Measurements from ENCODE around the gene AFF2. TPM values are rescaled to one million over a fixed set of nuclear protein-coding genes. Genes with fewer than 3 reads are reported as not detected.

Gene AFF2
- total and polyA plus RNA-seq, 10 donors: 0.04 to 26.6 (median 8.7) TPM

- Histone ChIP-seq H3K4me1 (no peaks in the 10 kb centered on the region), H3K9me3 (no peaks in the 10 kb centered on the region), H3K27me3 (replicated peaks in 1 of 7) (no peaks in the 10 kb centered on the region), H3K4me3 (no peak overlapping the region), H3K36me3 (no peaks in the 10 kb centered on the region), H3K27ac (no peak overlapping the region)
- no peak for DNase-seq
- intact Hi-C loops (cut with DNase I; ENCODE audit: low total_unique reads): no loop called here
- 66 to 100% (median 81%) methylated on average over 1 of the region's 1 CpG for WGBS, 5 donors
- no peak for TF ChIP-seq POLR2AphosphoS5 (IDR thresholded peaks at IDR 0.05)
Observed at GRCh38 chrX:148813422-148813821, 313.0 kb downstream of the AFF2 start.

- Histone ChIP-seq H3K27me3 (replicated peaks in 1 of 7) (no peaks in the 10 kb centered on the region), H3K27ac (no peak overlapping the region), H3K4me3 (no peak overlapping the region), H3K36me3 (no peaks in the 10 kb centered on the region), H3K4me1 (no peaks in the 10 kb centered on the region), H3K9me3 (no peaks in the 10 kb centered on the region)
- intact Hi-C loops (cut with DNase I; ENCODE audit: low total_unique reads): no loop called here
- 79 to 96% (median 87%) methylated on average over 4 of the region's 4 CpGs for WGBS, 5 donors
- no peak for TF ChIP-seq POLR2AphosphoS5 (IDR thresholded peaks at IDR 0.05)
- TF ChIP-seq POLR2A (IDR thresholded peaks at IDR 0.05): no peak
- TF ChIP-seq CTCF (IDR thresholded peaks at IDR 0.05 in 8 of 11, conservative IDR thresholded peaks at IDR 0.05 in 3 of 11): no peak
- no peak for DNase-seq
Observed at GRCh38 chrX:148813967-148814366, 313.6 kb downstream of the AFF2 start.

DNA sequence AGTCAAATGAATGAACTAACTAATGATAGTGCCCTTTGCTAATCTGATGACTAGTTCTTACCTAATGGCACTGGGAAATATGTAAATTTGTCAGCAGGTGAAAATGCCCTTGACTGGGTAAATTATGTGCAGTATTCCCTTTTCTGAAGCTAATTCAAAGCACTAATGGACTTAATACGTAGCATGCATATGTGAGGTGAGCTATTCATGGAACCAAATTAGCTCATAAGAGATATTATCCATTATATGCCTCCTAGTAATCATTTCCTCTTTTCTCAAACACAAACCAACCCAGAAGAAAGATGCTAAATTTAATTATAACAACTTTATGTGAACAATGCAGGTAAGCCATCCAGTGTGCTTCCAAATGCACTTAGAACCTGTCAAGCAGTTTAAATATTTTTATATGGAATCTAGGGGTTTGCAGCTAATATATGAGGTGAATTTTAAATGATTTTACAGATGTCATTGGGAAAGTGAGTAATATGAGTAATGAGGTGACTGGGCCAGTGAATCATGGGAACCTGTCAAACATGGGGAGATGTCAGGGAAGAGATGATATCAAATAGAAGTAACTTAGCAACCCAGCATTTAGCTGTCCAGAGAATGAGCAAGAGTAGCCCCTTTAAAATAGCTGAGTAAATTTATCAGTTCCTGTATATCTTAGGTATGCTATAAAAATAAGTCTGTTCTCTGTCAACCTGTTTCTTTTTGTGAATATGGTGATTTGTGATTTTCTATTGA is 315.0 kb downstream of the AFF2 start:
- H3K9me3 ChIP-seq: no peaks in the 10 kb centered on the region
- H3K27ac ChIP-seq: no peak overlapping the region
- no peak for TF ChIP-seq POLR2A (IDR thresholded peaks at IDR 0.05)
- no peak for TF ChIP-seq CTCF (IDR thresholded peaks at IDR 0.05 in 8 of 11, conservative IDR thresholded peaks at IDR 0.05 in 3 of 11)
- TF ChIP-seq POLR2AphosphoS5 (IDR thresholded peaks at IDR 0.05): no peak
- 51 to 91% (median 74%) methylated on average over 1 of the region's 1 CpG for WGBS, 5 donors
- intact Hi-C loops (cut with DNase I; ENCODE audit: low total_unique reads): no loop called here
- no peaks in the 10 kb centered on the region for H3K36me3 ChIP-seq
- no peak overlapping the region for H3K4me3 ChIP-seq
- DNase-seq: no peak
- H3K27me3 ChIP-seq (replicated peaks in 1 of 7): no peaks in the 10 kb centered on the region
- H3K4me1 ChIP-seq: no peaks in the 10 kb centered on the region

GRCh38 chrX:148823986-148824385 is 323.6 kb downstream of the AFF2 start:
- intact Hi-C loops (cut with DNase I; ENCODE audit: low total_unique reads): no loop called here
- H3K27ac ChIP-seq: no peak overlapping the region
- no peaks in the 10 kb centered on the region for H3K27me3 ChIP-seq (replicated peaks in 1 of 7)
- DNase-seq: no peak
- H3K9me3 ChIP-seq: no peaks in the 10 kb centered on the region
- no peak overlapping the region for H3K4me3 ChIP-seq
- no peaks in the 10 kb centered on the region for H3K4me1 ChIP-seq
- H3K36me3 ChIP-seq: no peaks in the 10 kb centered on the region
- TF ChIP-seq POLR2A (IDR thresholded peaks at IDR 0.05): no peak
- TF ChIP-seq CTCF (IDR thresholded peaks at IDR 0.05 in 8 of 11, conservative IDR thresholded peaks at IDR 0.05 in 3 of 11): no peak
- no peak for TF ChIP-seq POLR2AphosphoS5 (IDR thresholded peaks at IDR 0.05)
- 45 to 97% (median 81%) methylated on average over 2 of the region's 2 CpGs for WGBS, 5 donors
